GM21825 (cell line): ENCODE measurements around the gene CUX1.
"Not testable (repeated sequence)": the region's sequence is repeated elsewhere in the genome, so short reads cannot be mapped to it uniquely, and the experiment has no call there.

ENCODE experiments used
- ATAC-seq: cut with Tn5 transposase; IDR thresholded peaks from one replicate; pipeline ENCODE4 v1.9.1; 2021; ENCODE audit warnings: mild to moderate bottlenecking, moderate library complexity; ENCODE audit not compliant: unreplicated experiment

Gene CUX1

DNA sequence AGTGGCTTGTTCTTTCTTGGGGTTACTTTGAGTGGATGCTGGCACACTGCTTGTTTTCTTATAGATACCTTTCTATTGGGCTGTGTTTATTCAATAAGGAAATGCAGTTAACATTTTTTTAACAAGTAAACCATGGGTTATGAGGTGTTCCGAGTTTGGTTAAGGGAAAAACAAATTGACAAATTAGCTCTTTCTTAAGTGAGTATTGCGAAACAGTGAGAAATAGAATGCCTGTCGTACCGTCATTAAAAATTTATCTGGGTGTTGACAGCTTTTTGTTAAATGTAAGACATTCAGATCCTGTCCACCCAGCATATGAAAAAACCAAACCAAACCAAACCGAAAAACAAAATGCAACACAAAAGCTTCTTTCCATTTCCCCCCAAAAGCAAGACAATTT is 6.2 kb downstream of the CUX1 start:
- ATAC-seq: no peak

DNA sequence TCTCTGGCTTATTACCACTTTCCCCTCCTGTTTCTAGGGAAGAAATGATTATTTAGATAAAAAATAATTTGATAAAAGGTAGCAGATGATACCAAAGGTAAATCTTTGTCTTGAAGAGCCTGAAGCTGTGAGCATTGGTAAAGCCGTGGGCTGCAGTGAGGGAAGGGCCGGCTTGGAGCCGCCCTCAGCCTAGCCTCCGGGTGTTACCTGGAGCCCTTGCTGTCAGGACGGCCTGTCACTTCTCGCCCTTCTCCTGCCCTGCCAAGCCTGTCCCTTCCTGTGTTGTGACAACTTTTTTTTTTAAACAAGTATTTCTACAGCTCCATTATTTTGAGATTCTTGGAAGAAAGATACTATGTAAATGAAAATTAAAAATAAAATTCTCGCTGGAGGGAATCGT is 7.0 kb downstream of the CUX1 start:
- no peak for ATAC-seq

DNA sequence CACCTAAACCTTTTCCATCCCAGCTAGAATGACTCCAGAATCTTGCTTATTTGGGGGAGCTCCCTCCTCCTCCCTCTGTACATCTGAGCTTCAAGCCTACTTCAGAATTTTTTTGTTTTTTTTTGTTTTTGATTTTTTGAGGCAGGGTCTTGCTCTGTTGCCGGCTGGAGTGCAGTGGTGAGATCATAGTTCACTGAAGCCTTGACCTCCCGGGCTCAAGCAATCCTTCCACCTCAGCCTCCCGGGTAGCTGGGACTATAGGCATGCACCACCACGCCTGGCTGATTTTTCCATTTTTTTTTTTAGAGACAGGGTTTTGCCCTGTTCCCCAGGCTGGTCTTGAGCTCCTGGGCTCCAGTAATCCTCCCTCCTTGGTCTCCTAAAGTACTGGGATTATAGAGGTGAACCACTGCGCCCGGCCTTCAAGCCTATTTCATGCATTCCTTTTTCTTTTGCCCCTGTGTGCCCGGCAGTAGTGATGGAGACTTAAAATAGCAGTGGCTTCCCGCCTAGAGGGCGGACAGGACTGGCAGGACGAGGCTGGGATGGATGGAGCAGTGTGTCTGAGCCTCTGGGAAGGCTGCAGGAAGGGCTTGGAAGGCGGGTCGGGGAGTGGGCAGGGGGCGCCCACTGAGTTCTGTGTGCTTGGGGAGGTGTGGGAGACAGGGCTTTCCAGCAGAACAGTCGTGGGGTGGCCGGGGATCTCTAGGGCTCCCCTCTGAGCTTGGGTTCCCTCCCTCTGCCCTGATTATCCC is 8.8 kb downstream of the CUX1 start:
- ATAC-seq: no peak

DNA sequence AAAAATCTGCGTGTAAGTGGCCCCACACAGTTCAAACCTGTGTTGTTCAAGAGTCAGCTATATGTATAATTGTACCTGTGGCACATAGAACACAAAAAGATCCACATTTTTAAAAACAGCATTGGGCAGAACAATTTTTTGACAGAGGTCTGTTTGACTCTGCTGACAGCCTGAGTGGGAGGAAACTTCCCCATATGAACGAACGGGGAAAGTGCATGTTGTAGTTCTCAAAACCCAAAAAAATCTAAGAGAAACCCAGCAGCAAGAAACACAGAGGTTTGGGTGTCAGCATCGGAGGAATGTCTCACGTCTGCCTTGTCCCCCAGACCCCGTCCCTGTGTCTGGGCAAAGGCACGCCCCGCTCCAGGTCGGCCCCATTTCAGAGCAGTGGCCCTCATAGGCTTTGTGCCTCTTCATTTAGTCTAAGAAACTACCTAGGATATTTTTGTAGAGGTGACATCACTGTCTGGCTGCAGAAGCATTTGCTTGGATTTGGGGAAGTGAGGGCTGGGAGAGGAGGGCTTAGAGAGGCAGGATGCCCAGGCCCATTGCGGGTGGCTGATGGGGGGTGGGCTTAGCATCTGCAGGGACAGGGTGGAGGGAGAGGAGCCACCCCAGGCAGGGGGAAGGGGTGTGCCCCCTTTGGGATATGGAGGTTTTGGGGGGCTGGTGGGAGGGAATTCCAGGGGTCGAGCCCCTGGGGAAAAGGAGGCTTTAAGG is 11.0 kb downstream of the CUX1 start:
- ATAC-seq: no peak

DNA sequence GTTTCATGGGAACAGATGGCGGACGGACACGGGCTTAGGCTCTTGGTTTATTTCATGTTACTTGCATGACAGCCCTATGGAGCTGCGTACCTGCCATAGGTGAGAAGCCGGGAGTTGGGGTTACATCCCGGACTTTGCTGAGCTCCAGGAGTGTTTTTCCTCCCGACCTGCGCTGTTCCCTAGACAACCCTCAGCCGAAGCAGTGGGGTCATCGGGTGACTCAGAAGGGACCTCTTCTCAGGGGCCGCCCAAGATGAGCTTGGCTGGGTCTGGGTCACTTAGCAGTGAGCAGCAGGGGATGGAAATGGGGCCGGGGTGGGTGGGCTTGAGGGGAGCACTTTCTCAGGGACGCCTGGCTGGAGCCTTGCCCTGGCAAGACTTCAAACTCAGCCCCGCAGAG is 11.9 kb downstream of the CUX1 start:
- ATAC-seq: no peak

DNA sequence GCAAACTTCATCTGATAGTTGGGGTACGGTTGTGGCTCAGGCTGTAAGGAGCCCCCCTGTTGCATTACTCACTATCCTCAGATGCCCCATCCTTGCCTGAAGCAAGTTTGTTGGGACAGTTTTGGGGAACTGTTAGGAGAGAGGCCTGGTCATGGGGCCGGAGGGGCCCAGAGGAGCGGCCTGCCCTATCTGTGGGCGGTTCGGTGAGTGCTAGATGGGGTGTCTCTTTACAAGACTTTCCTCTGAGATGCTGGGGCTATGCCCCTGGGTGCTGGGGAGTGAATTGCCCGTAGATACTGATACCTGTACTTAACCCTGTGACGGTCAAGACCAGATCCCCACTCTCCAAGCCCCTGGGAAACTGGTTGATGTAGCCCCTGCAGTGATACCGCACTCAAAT is 12.4 kb downstream of the CUX1 start:
- no peak for ATAC-seq

DNA sequence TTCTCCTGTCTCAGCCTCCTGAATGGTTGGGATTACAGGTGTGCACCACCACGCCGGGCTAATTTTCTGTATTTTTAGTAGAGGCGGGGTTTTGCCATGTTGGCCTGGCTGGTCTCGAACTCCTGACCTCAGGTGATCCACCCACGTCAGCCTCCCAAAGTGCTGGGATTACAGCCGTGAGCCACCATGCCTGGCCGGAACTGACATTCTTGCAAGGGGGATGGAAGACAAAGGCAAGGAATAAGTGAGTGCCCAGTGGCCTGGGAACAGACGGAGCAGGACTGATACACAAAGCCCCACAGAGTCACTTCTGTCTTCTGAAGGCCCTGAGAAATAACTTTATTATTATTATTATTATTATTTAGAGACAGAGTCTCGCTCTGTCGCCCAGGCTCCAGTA is 14.0 kb downstream of the CUX1 start:
- ATAC-seq: not testable (repeated sequence)

DNA sequence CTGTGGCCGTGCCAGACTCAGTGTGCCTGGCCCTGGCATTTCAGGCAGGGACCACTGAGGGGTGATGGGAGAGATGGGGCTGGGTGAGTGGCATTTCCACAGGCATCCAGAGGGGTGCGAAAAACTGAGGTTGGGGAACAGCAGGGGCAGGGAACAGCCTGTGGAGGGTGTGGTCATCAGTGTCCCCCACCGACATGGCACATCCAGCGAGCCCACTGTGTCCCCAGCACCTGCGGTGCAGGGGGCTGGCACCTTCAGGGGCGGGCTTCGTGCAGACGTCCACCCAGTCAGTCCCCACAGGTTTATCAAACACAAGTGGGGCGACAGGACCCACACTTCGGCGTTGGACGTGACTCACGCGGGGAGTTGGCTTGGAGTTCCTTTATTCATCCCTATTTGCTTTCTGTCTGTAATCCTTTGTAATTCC is 14.8 kb downstream of the CUX1 start:
- no peak for ATAC-seq

DNA sequence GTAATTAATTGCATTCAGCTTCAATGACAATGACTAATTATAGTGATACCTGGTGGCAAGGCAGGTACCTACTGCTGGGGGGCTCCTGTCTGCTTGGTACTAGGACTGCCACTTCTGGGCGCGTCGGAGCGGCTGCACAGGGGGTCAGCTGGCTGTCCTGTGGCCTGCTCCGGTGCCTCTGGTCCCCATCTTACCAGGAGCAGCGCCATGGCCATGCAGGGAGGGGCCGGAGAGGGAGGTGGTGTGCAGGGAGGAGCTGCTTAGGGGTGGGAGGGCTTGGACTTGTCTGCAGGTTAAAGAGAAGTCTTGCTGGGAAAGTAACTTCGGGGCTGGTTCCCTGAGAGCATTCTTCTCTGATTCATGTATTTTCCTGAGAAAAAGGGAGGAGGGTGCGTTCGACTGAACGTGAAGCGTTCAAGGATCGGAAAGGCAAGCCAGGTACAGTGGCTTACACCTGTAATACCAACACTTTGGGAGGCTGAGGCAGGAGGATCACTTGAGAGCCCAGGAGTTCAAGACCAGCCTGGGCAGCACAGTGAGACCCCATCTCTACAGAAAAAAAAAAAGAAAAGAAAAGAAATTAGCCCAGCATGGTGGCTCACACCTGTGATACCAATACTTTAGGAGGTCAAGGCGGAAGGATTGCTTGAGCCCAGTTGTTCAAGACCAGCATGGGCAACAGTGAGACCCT is 15.4 kb downstream of the CUX1 start:
- ATAC-seq: no peak

DNA sequence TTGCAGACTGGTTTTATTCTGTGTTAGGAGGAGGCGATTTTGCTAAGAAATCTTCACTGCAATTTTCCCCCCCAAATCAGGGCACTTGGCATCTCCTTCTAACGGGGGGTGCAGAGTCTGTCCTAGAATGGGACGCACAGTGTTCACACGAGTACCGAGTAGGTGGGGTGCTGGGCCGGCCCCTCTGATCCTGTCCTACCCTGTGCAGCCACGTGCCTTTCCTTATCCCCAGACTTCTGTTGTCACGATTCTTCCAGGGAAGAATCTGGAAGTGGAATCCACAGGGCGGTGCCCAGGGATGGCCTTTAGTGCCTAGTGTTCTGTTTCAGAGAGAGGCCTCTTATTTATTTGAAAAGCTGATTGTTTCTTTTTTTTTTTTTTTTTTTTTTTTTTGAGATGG is 16.4 kb downstream of the CUX1 start:
- no peak for ATAC-seq

DNA sequence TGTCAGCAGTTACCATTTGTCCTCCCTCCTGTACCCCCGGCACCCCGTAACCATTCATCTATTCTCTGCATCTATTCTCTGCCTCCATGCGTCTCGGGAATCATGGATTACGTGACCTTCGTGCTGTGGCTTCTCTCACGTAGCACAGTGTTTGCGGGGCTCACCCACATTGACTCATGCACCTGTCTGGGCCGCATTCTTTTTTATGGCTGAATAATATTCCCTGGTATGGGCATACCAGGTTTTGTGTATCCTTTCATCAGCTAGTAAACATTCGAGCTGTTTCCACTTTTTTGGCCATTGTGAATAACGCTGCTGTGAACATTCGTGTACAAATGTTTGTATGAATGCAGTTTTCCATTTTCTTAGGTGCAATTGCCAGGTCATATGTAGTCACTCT is 17.7 kb downstream of the CUX1 start:
- ATAC-seq: no peak

DNA sequence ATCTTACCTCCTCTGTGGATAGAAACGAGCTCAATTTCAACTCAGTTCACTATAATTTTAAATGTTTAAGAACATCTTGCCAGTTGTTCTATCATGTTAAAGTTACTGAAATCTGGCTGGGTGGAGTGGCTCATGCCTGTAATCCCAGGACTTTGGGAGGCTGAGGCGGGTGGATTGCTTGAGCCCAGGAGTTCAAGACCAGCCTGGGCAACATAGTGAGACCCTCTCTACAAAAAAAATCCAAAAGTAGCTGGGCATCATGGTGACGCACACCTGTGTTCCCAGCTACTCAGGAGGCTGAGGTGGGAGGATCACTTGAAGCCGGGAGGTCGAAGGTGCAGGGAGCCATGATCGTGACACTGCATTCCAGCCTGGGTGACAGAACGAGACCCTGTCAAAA is 20.0 kb downstream of the CUX1 start:
- ATAC-seq: not testable (repeated sequence)

DNA sequence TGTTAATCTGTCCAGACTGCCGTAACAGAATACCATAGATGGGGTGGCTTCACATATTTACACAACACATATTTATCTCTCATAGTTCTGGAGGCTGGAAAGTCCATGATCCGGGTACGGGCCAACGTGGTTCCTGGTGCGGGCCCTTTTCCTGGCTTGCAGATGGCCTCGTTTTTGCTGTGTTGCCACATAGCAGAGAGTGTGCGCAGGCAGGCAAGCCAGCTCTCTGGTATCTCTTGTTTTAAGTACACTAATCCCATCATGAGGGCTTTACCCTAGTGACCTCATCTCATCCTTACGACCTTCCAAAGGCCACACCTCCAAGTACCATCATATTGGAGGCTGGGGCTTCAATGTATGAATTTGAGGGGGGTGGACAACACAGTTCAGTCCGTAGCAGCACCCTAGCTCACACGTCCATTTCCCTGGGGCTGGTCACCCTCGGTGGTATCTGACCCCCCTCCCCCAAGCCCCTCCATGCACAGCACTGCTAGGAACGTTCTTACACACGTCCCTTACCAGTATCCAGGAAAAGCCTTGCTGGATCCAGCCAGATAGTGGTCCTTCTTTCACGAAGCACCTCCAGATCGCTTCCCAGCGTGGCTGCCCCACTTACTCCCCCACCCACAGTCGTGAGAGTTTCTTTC is 21.5 kb downstream of the CUX1 start:
- ATAC-seq: no peak

DNA sequence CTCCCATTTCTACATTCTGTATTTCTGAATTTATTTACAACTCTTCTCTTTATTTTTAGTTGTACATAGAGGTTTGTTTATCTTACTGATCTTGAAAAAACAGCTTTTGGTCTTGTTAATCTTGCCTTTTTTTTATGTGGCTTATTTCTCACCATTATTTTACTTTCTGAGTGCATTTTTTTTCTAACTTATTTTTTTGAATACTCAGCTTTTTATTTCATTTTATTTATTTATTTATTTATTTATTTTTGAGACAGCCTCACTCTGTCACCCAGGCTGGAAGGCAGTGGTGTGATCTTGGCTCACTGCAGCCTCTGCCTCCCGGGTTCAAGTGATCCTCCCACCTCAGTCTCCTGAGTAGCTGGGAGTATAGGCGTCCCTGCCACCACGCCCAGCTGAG is 23.9 kb downstream of the CUX1 start:
- ATAC-seq: no peak

DNA sequence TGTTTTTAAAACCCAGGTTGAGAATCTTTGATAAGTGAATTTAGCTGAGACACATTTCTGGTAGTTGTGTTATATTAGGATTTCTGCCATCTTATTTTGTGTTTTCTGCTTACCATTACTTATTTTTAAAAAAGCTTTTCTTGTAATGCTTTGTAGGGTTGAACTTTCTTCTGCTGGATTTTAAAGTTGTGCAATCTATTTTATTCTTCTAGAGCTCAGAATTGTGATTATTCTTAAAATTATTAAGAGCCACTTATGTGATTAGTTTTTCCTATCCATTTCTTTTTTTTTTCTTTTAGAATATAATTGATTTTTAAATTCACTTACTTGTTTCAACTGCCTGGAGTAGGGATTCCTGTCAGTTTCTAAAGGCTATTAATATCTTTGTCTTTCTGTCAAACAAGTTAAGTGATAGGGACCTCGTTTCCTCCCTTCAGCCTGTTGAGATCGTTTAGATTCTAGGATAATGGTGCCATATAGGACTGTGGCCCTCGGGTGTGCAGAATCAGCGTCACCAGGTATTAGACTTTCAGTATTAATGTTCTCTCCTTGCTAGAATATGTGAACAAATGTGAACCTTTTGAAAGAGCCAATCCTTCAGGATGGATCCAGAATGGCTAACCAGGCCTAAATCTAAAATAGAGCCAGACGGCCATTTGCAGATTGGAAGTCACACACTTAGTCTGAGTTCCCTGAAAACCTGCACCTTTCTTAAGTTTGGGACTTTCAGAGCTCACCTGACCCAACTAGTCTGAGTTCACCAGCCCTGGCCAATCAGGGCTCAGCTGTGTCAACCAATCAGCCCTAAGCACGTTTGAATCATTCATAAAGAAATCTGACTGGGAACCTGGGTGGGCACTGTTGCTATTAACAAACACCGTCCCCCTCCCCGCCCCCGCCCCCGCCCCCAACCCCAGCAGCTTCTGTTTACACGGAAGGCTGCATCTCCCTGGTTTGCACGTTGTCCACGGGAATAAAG is 26.2 kb downstream of the CUX1 start:
- no peak for ATAC-seq

DNA sequence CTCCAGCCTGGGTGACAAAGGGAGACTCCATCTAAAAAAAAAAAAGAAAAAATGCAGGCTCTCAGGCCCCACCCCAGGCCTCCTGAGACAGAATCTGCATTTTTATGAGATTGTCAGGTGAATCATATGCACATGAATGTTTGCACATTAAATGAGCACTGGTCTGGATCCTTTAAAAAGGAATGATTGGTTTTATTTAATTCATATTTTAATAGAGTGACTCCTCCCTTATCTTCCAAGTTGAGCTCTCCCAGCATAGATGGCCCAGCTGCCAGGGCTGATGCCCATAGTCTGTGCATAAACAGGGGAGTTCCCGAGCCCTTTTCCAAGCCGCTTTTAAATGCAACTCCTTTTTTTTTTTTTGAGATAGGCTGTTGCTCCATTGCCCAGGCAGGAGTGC is 28.5 kb downstream of the CUX1 start:
- no peak for ATAC-seq

DNA sequence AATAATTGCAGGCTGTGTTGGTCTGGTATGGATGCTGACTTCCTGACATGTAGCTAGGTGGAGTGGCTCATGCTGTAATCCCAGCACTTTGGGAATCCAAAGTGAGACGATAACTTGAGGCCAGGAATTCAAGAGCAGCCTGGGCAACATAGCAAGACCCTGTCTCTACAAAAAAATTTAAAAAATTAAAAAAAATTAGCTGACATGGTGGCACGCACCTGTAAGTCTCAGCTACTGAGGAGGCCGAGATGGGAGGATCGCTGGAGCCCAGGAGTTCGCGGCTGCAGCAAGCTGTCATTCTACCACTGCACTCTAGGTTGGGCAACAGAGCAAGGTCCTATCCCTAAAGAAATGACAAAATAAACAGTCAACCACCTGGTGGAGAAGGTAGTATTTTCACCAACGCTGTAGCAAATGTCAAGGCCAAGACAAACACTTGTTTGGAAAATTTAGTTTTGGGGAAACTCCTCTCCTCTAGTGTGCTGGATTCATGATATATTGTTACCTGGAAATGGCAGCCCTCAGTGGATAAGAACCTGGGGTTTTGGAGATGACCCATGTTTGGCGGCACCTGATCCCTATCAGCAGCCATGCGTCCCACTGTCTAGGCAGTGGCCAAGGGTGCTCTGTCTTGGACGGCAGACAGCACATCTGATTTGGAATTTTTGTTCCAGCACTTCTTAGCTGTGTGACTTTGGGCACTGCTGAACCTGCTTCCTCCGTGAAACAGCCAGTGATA is 29.5 kb downstream of the CUX1 start:
- ATAC-seq: no peak

DNA sequence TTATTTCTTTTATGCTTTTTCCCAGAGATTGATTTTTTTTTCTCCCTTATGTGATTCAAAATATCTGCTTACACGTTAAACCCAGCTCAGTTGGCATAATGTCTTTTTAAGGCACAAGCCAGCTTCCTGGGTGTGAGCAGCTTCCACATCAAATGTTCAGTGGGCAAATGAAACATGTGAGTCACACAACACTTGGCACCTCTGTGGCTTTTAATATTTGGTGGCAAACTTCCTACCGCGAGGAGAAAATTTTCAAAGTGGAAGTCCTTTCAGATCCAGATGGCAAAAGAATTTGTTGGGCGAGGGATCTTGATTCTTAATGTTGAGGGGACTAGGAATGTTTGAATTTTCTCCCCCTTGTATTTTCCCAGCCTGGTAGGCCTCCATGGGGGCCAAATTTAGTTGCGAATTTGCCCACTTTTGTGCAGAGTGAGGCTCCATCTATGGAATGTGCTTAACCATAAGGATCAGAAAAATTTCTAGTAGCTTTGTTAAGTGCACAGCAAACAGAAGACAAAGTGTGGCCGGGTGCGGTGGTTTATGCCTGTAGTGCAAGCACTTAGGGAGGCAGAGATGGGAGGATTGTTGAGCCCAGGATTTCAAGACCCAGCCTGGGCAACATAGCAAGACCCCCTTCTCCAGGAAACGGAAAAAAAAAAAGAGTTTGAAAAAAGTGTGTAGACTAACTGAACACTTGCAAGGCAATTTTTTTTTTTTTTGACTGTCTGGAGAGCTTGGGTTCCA is 31.0 kb downstream of the CUX1 start:
- ATAC-seq: no peak

DNA sequence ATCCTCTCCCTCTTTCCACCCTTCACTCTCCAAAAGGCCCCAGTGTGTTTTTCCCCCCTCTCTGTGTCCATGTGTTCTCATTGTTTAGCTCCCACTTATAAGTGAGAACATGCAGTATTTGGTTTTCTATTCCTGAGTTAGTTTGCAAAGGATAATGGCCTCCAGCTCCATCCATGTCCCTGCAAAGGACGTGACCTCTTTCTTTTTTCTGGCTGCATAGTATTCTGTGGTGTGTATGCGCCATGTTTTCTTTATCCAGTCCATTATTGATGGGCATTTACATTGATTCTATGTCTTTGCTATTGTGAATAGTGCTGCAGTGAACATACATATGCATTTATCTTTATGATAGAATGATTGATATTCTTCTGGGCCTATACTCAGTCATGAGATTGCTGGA is 31.9 kb downstream of the CUX1 start:
- not testable (repeated sequence) for ATAC-seq
